PC-3 (cell line): Measurements from ENCODE around the gene KMT2A. TPM values are rescaled to one million over a fixed set of nuclear protein-coding genes. Genes with fewer than 3 reads are reported as not detected.

Experiments
- ATAC-seq: fragments of 200-7000 bp; cut with Tn5 transposase; 2 replicates; pipeline ENCODE4 v1.9.1; 2020; ENCODE audit warnings: mild to moderate bottlenecking, moderate library complexity
- Bru-seq: library from RNA; stranded (reverse); fragments of 400-500 nt; gene quantifications from one replicate; lab custom pipeline; 2021; lab: Mats Ljungman, UMichigan
- BruChase-seq, 2 experiments: library from RNA; stranded (reverse); fragments of 400-500 nt; gene quantifications; one replicate each; lab custom pipeline; 2021; lab: Mats Ljungman, UMichigan
- BruUV-seq: library from RNA; stranded (reverse); fragments of 400-500 nt; replicated peaks from 2 replicates; lab custom pipeline; 2021; lab: Mats Ljungman, UMichigan
- CTCF ChIA-PET: fragments of 300-600 bp; sonication (Branson Sonifier 250); formaldehyde crosslinking; loops from one replicate; lab custom pipeline; 2022; ENCODE audit warnings: antibody characterized with exemption; lab: Charles Lee
- POLR2A ChIA-PET: fragments of 300-600 bp; sonication (Branson Sonifier 250); formaldehyde crosslinking; loops from one replicate; lab custom pipeline; 2022; ENCODE audit warnings: antibody characterized with exemption; ENCODE audit not compliant: unreplicated experiment; lab: Charles Lee
- DNase-seq: peaks from one replicate; pipeline ENCODE4 v3.0.0-alpha.2; 2015
- H2AFZ ChIP-seq: fragments of 300-600 bp; sonication (generic); 2 replicates; pipeline ENCODE4 v1.6.0; 2016; ENCODE audit warnings: antibody characterized with exemption, low read length
- H3F3A ChIP-seq: fragments of 300-600 bp; sonication (generic); one replicate; pipeline ENCODE4 v1.6.0; 2017; ENCODE audit warnings: antibody characterized with exemption, low read length, control low read depth, mild to moderate bottlenecking; ENCODE audit not compliant: unreplicated experiment
- H3K27ac ChIP-seq: fragments of 300-600 bp; sonication (generic); 2 replicates; pipeline ENCODE4 v1.5.1; 2016; ENCODE audit warnings: mild to moderate bottlenecking, low read length
- H3K27me3 ChIP-seq: fragments of 300-600 bp; sonication (generic); 2 replicates; pipeline ENCODE4 v1.6.1; 2016; ENCODE audit warnings: low read length, mixed read lengths
- H3K36me3 ChIP-seq: fragments of 300-600 bp; sonication (generic); 2 replicates; pipeline ENCODE4 v1.6.1; 2016; ENCODE audit warnings: low read depth, mixed run types, low read length, mixed read lengths
- H3K4me1 ChIP-seq: fragments of 300-600 bp; sonication (generic); 2 replicates; pipeline ENCODE4 v1.5.1; 2016; ENCODE audit warnings: low read length; ENCODE audit not compliant: insufficient read depth
- H3K4me2 ChIP-seq: fragments of 300-600 bp; sonication (generic); 2 replicates; pipeline ENCODE4 v1.6.0; 2016; ENCODE audit warnings: low read length
- H3K4me3 ChIP-seq: fragments of 300-600 bp; sonication (generic); 2 replicates; pipeline ENCODE4 v1.5.1; 2016; ENCODE audit warnings: mild to moderate bottlenecking, low read length, mixed read lengths
- H3K79me2 ChIP-seq: fragments of 300-600 bp; sonication (generic); 2 replicates; pipeline ENCODE4 v1.6.1; 2017; ENCODE audit warnings: low read length, mixed read lengths
- H3K9ac ChIP-seq: fragments of 300-600 bp; sonication (generic); 2 replicates; pipeline ENCODE4 v1.6.0; 2016; ENCODE audit warnings: mild to moderate bottlenecking, low read length
- H3K9me2 ChIP-seq: fragments of 300-600 bp; sonication (generic); replicated peaks from 2 replicates; pipeline ENCODE4 v1.6.1; 2016; ENCODE audit warnings: mixed run types, low read length, mixed read lengths
- H3K9me3 ChIP-seq: fragments of 300-600 bp; sonication (generic); 2 replicates; pipeline ENCODE4 v1.6.1; 2016; ENCODE audit warnings: low read length, mixed read lengths
- H4K20me1 ChIP-seq: fragments of 300-600 bp; sonication (generic); 2 replicates; pipeline ENCODE4 v1.6.1; 2016; ENCODE audit warnings: low read length, mixed read lengths
- EZH2 ChIP-seq: fragments of 300-600 bp; sonication (generic); IDR thresholded peaks from one replicate; pipeline ENCODE4 v1.6.1; 2017; ENCODE audit warnings: antibody characterized with exemption, mild to moderate bottlenecking, low read length; ENCODE audit not compliant: unreplicated experiment
- EZH2phosphoT487 ChIP-seq: fragments of 300-600 bp; sonication (generic); IDR thresholded peaks from 2 replicates; pipeline ENCODE4 v1.6.1; 2018; ENCODE audit warnings: mild to moderate bottlenecking, antibody characterized with exemption, low read length, borderline replicate concordance
- intact Hi-C: fragments of 100-400 bp; cut with micrococcal nuclease; formaldehyde crosslinking; loops from 2 replicates; pipeline ENCODE4 v1.9.0; 2023
- long read RNA-seq: library from polyadenylated mRNA; unstranded; transcript quantifications from one replicate; pipeline ENCODE4 v2.0.0, GENCODE V29; 2021; ENCODE audit not compliant: unreplicated experiment
- total RNA-seq: library from RNA; depleted of rRNA; stranded (reverse); fragments of >200 nt; gene quantifications from 2 replicates; pipeline ENCODE4 v1.2.3, GENCODE V29; 2014; rRNA removed
- TF ChIP-seq, protein P1 (sequence below): fragments of 300-600 bp; sonication (generic); conservative IDR thresholded peaks from 2 replicates; pipeline ENCODE4 v1.5.1; 2017; ENCODE audit warnings: antibody characterized with exemption, low read depth, mild to moderate bottlenecking, low read length

Gene KMT2A
- total RNA-seq (35.3 and 38.2 TPM in 2 replicates), Bru-seq, nascent RNA (percentile 90 among the genes with signal in this experiment), BruChase-seq, experiment 1, labeled RNA remaining after a 6-hour chase (percentile 96 among the genes with signal in this experiment), BruChase-seq, experiment 2, labeled RNA remaining after a 2-hour chase (percentile 96 among the genes with signal in this experiment)
- long read RNA-seq, transcript KMT2A-215 (1 exons, 1,982 nt): major isoform, 5 of 59 reads
- long read RNA-seq, partial matches to known transcripts: 24 of 59 reads
- long read RNA-seq, other reads (novel, unspliced or antisense): 28 of 59 reads

DNA sequence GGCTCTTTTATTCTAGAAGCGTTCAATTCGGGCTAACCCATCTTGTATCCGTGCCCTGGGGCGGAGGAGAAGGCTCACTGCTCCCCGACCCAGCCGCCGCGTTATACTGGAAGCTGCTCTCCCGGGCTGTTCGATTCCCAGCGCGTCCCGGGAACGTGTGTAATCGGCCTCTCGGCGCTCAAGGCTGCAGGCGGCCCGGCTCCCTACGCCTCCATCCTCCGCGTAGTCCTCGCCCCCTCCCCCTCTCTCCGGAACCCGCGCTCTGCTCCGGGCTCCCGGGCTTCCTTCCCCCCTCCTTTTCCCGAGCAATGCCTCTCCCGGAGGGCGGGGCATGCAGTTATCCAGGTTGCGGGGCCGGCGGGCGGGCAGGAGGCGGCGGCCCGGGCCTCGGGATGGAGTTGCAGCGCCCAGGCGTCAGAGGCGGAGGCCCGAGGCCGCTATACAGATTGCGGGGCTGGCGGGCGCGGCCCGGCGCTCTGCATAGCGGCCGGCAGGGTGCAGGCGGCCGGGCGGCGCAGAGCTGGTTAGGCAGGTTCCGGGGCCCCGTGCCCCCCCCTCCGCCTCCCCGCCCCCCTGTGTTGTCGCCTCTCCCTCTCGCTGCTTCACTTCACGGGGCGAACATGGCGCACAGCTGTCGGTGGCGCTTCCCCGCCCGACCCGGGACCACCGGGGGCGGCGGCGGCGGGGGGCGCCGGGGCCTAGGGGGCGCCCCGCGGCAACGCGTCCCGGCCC is at the start of gene KMT2A:
KMT2A (plus strand) TSS at position 600 of the 732 bp plus-strand sequence; CDS start at position 621, 21 bp downstream.
- Histone ChIP-seq H3K4me3 (peak within 1 kb of the TSS; percentile 82), H3K27me3 (no peaks in the 10 kb centered on the region), H3F3A (no peaks in the 10 kb centered on the region), H3K9ac (peak within 1 kb of the TSS; percentile 70), H3K79me2 (peaks cover 45% of the 10 kb centered on the region), H3K9me2 (no peaks in the 10 kb centered on the region), H4K20me1 (peaks cover 34% of the 10 kb centered on the region), H3K36me3 (no peaks in the 10 kb centered on the region), H2AFZ (peak within 1 kb of the TSS; percentile 97), H3K27ac (peak within 1 kb of the TSS; percentile 57), H3K4me1 (peaks cover 30% of the 10 kb centered on the region), H3K9me3 (no peaks in the 10 kb centered on the region), H3K4me2 (peak within 1 kb of the TSS; percentile 99)
- ATAC-seq: peak; percentile 63
- ChIA-PET CTCF (interaction anchor here (0.6 kb wide), 2 partner anchors 133 to 159 kb away, joined by 3 to 7 read pairs; no protein-coding TSS in a partner anchor), POLR2A (interaction anchor here (0.6 kb wide), 1 partner anchor 34 kb away, joined by 3 read pairs; no protein-coding TSS in a partner anchor)
- no TSS peak for BruUV-seq
- TF ChIP-seq EZH2 (no peak), EZH2phosphoT487 (no peak)
- TF ChIP-seq, protein P1, sequence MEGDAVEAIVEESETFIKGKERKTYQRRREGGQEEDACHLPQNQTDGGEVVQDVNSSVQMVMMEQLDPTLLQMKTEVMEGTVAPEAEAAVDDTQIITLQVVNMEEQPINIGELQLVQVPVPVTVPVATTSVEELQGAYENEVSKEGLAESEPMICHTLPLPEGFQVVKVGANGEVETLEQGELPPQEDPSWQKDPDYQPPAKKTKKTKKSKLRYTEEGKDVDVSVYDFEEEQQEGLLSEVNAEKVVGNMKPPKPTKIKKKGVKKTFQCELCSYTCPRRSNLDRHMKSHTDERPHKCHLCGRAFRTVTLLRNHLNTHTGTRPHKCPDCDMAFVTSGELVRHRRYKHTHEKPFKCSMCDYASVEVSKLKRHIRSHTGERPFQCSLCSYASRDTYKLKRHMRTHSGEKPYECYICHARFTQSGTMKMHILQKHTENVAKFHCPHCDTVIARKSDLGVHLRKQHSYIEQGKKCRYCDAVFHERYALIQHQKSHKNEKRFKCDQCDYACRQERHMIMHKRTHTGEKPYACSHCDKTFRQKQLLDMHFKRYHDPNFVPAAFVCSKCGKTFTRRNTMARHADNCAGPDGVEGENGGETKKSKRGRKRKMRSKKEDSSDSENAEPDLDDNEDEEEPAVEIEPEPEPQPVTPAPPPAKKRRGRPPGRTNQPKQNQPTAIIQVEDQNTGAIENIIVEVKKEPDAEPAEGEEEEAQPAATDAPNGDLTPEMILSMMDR: no peak
- intact Hi-C loops: no loop called here
- DNase-seq: peak; percentile 99

DNA sequence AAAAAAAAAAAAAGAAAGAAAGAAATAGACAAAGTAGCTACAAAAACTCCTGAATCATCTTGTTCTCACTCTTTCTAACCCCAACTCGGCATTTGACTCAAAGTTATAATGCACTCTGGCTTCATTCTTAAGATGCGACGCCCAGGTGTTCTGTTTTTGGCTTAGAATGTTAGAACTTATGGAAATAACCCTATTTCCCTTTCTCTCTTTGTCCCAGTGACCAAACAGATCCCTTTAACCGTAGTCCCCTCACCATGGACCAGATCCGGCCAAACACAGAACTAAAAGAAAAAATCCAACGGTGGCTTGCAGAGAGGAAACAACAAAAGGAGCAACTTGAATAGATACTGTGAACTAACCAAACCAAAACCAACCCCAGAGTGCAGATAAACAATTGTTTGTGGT is 40.2 kb upstream of the KMT2A start:
- Histone ChIP-seq H4K20me1 (no peaks in the 10 kb centered on the region), H3K4me3 (no peak overlapping the region), H3K4me1 (0 out of 2 replicates have a peak, but pooled peaks cover 6% of the 10 kb centered on the region), H3K27ac (no peak overlapping the region), H2AFZ (no peak overlapping the region), H3K27me3 (no peaks in the 10 kb centered on the region), H3F3A (peaks cover 3% of the 10 kb centered on the region), H3K36me3 (peaks cover 36% of the 10 kb centered on the region), H3K9me2 (no peaks in the 10 kb centered on the region), H3K79me2 (0 out of 2 replicates have a peak, but pooled peaks cover 4% of the 10 kb centered on the region), H3K4me2 (no peak overlapping the region), H3K9me3 (no peaks in the 10 kb centered on the region), H3K9ac (no peak overlapping the region)
- ATAC-seq: no peak
- TF ChIP-seq EZH2 (no peak), EZH2phosphoT487 (no peak)
- TF ChIP-seq, protein P1: no peak
- ChIA-PET CTCF (no interaction called here), POLR2A (no interaction called here)
- BruUV-seq: no TSS peak
- no peak for DNase-seq
- intact Hi-C loops: no loop called here
